Activated naive CD4-positive, alpha-beta T cell treated with anti-CD3 and anti-CD28 coated beads, Interleukin-2, amount 50 U/mL, for 16 hours (primary cell): ENCODE data around the gene FABP6.

Experiments used
- DNase-seq: peaks from one replicate; pipeline ENCODE4 v3.0.0-alpha.2; 2020

FABP6 gene

GRCh38 chr5:160263326-160263855, 34.1 kb downstream of the FABP6 start:
- no peak for DNase-seq

- DNase-seq: no peak
Observed at GRCh38 chr5:160266044-160266443, 36.7 kb downstream of the FABP6 start.

GRCh38 chr5:160266752-160267345, 37.5 kb downstream of the FABP6 start:
- no peak for DNase-seq

GRCh38 chr5:160268121-160268520, 38.8 kb downstream of the FABP6 start:
- no peak for DNase-seq

GRCh38 chr5:160269017-160269416, 39.7 kb downstream of the FABP6 start:
- no peak for DNase-seq

GRCh38 chr5:160270704-160271103, 41.4 kb downstream of the FABP6 start:
- DNase-seq: no peak

GRCh38 chr5:160271396-160271795, 42.1 kb downstream of the FABP6 start:
- no peak for DNase-seq

- no peak for DNase-seq
Observed at GRCh38 chr5:160271836-160272235, 42.5 kb downstream of the FABP6 start.

GRCh38 chr5:160272264-160272663, 43.0 kb downstream of the FABP6 start:
- no peak for DNase-seq

- DNase-seq: no peak
Observed at GRCh38 chr5:160272889-160273288, 43.6 kb downstream of the FABP6 start.

- no peak for DNase-seq
Observed at GRCh38 chr5:160274483-160274931, 45.2 kb downstream of the FABP6 start.

- no peak for DNase-seq
Observed at GRCh38 chr5:160278343-160278742, 49.0 kb downstream of the FABP6 start.

GRCh38 chr5:160280384-160281095, 51.2 kb downstream of the FABP6 start:
- no peak for DNase-seq

GRCh38 chr5:160281275-160281674, 52.0 kb downstream of the FABP6 start:
- no peak for DNase-seq

GRCh38 chr5:160284291-160284873, 55.1 kb downstream of the FABP6 start:
- DNase-seq: no peak

GRCh38 chr5:160285316-160285715, 56.0 kb downstream of the FABP6 start:
- DNase-seq: no peak

GRCh38 chr5:160286947-160287346, 57.6 kb downstream of the FABP6 start:
- DNase-seq: no peak

- no peak for DNase-seq
Observed at GRCh38 chr5:160287378-160288051, 58.2 kb downstream of the FABP6 start.
